ENCODE measurements around the gene CERCAM. TPM values are rescaled to one million over a fixed set of nuclear protein-coding genes. Genes with fewer than 3 reads are reported as not detected.

The CERCAM gene
- total and polyA plus RNA-seq, 2 donors from 2014 or later: 19.7 to 25.5 TPM

GRCh38 chr9:128448746-128449145 lies 28.1 kb downstream of the CERCAM start:
- Histone ChIP-seq H3K27me3 (ENCODE audit: control insufficient read depth, insufficient read depth, low read length) (no peaks in the 10 kb centered on the region), H3K36me3 (ENCODE audit: control insufficient read depth in 2 of 3, insufficient read depth in 3 of 3, low read length in 3 of 3) (no peaks in the 10 kb centered on the region), H3K4me1 (ENCODE audit: control insufficient read depth in 2 of 3, insufficient read depth in 2 of 3, low read depth in 1 of 3, low read length in 3 of 3) (no peaks in the 10 kb centered on the region), H3K4me3 (ENCODE audit: low read length in 3 of 3) (no peak overlapping the region), H3K27ac (ENCODE audit: low read depth in 2 of 2, low read length in 2 of 2) (no peak overlapping the region), H3K9me3 (ENCODE audit: control insufficient read depth in 2 of 3, insufficient read depth in 1 of 3, low read length in 3 of 3) (no peaks in the 10 kb centered on the region), H3K9ac (ENCODE audit: low read length in 3 of 3) (no peak overlapping the region)
- DNase-seq: no peak
- intact Hi-C loops (cut with DNase I): no loop called here
- TF ChIP-seq, protein P1, sequence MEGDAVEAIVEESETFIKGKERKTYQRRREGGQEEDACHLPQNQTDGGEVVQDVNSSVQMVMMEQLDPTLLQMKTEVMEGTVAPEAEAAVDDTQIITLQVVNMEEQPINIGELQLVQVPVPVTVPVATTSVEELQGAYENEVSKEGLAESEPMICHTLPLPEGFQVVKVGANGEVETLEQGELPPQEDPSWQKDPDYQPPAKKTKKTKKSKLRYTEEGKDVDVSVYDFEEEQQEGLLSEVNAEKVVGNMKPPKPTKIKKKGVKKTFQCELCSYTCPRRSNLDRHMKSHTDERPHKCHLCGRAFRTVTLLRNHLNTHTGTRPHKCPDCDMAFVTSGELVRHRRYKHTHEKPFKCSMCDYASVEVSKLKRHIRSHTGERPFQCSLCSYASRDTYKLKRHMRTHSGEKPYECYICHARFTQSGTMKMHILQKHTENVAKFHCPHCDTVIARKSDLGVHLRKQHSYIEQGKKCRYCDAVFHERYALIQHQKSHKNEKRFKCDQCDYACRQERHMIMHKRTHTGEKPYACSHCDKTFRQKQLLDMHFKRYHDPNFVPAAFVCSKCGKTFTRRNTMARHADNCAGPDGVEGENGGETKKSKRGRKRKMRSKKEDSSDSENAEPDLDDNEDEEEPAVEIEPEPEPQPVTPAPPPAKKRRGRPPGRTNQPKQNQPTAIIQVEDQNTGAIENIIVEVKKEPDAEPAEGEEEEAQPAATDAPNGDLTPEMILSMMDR (IDR thresholded peaks at IDR 0.05; ENCODE audit: borderline replicate concordance, extremely low read depth, insufficient read depth): no peak
- no peak for FAIRE-seq

DNA sequence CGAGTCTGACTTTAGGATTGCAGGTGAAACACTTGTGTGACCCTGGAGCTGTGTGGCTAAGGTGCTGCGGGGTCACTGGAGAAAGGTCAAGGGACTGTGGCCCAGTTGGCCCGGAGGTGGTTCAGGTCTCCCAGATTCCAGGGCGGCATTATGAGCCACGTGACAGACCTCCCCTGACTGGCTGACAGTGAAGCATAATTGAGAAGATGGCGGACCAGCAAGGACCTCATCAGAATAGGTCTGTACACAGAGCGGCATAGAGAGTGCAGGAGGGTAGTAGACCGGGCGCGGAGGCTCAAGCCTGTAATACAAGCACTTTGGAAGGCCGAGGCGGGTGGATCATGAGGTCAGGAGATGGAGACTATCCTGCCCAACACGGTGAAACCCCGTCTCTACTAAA lies 34.3 kb downstream of the CERCAM start:
- DNase-seq (peak in 2 of 5 donors; percentile 3 to 59), FAIRE-seq (no peak)
- Histone ChIP-seq H3K27ac (ENCODE audit: low read depth in 2 of 2, low read length in 2 of 2) (no peak overlapping the region), H3K4me3 (ENCODE audit: low read length in 3 of 3) (no peak overlapping the region), H3K9ac (ENCODE audit: low read length in 3 of 3) (no peak overlapping the region), H3K4me1 (ENCODE audit: control insufficient read depth in 2 of 3, insufficient read depth in 2 of 3, low read depth in 1 of 3, low read length in 3 of 3) (peaks cover 0 to 6% (median 0%) of the 10 kb centered on the region in 3 donors), H3K9me3 (ENCODE audit: control insufficient read depth in 2 of 3, insufficient read depth in 1 of 3, low read length in 3 of 3) (no peaks in the 10 kb centered on the region), H3K36me3 (ENCODE audit: control insufficient read depth in 2 of 3, insufficient read depth in 3 of 3, low read length in 3 of 3) (no peaks in the 10 kb centered on the region), H3K27me3 (ENCODE audit: control insufficient read depth, insufficient read depth, low read length) (no peaks in the 10 kb centered on the region)
- TF ChIP-seq, protein P1 (IDR thresholded peaks at IDR 0.05; ENCODE audit: borderline replicate concordance, extremely low read depth, insufficient read depth): no peak
- intact Hi-C loops (cut with DNase I): no loop called here

- Histone ChIP-seq H3K36me3 (ENCODE audit: control insufficient read depth in 2 of 3, insufficient read depth in 3 of 3, low read length in 3 of 3) (peaks cover under 1 to 10% (median 7%) of the 10 kb centered on the region in 3 donors), H3K9ac (ENCODE audit: low read length in 3 of 3) (peak within 1 kb of the TSS; percentile 65 to 69 (median 67)), H3K4me3 (ENCODE audit: low read length in 3 of 3) (peak within 1 kb of the TSS; percentile 63 to 85 (median 84)), H3K9me3 (ENCODE audit: control insufficient read depth in 2 of 3, insufficient read depth in 1 of 3, low read length in 3 of 3) (no peaks in the 10 kb centered on the region), H3K27ac (ENCODE audit: low read depth in 2 of 2, low read length in 2 of 2) (peak within 1 kb of the TSS; percentile 53 to 57), H3K4me1 (ENCODE audit: control insufficient read depth in 2 of 3, insufficient read depth in 2 of 3, low read depth in 1 of 3, low read length in 3 of 3) (peaks cover 0 to 6% (median 0%) of the 10 kb centered on the region in 3 donors), H3K27me3 (ENCODE audit: control insufficient read depth, insufficient read depth, low read length) (no peaks in the 10 kb centered on the region)
- FAIRE-seq (peak; percentile 42), DNase-seq (peak; percentile 98 to 99 (median 99))
- TF ChIP-seq, protein P1 (IDR thresholded peaks at IDR 0.05; ENCODE audit: borderline replicate concordance, extremely low read depth, insufficient read depth): no peak
- intact Hi-C loops (cut with DNase I): no loop called here
Measured at GRCh38 chr9:128455849-128456612, 35.4 kb downstream of the CERCAM start, which contains the start of gene ODF2. Gene ODF2 (plus strand): TSS chr9:128456006. CDS start chr9:128456092, 86 bp downstream.

Measured in kidney (tissue), 14 donors.